GM12865 (cell line): ENCODE measurements around the gene MAD1L1.
"Not testable (repeated sequence)": the region's sequence is repeated elsewhere in the genome, so short reads cannot be mapped to it uniquely, and the experiment has no call there.

Source experiments
- DNase-seq: peaks from one replicate; pipeline ENCODE4 v3.0.0; 2010; ENCODE audit warnings: low read depth
- H3K4me3 ChIP-seq: 2 replicates; pipeline ENCODE4 v1.5.1; 2011; ENCODE audit warnings: mild to moderate bottlenecking, low read depth, low read length, control low read depth
- CTCF ChIP-seq: IDR thresholded peaks from 2 replicates; pipeline ENCODE4 v1.5.1; 2011; ENCODE audit warnings: low read length, control low read depth, low read depth, inconsistent platforms; ENCODE audit not compliant: insufficient read depth; ENCODE audit errors: missing control alignments

Gene MAD1L1

GRCh38 chr7:1997537-1998076 lies 235.1 kb downstream of the MAD1L1 start:
- no peak for TF ChIP-seq CTCF
- no peak for DNase-seq
- H3K4me3 ChIP-seq, result no peak overlapping the region

GRCh38 chr7:1996816-1997215 lies 235.9 kb downstream of the MAD1L1 start:
- no peak for DNase-seq
- no peak overlapping the region for H3K4me3 ChIP-seq
- TF ChIP-seq CTCF, result no peak

- not testable (repeated sequence) for DNase-seq
Observed at GRCh38 chr7:1995911-1996420, 236.8 kb downstream of the MAD1L1 start.

GRCh38 chr7:1995426-1995825 lies 237.3 kb downstream of the MAD1L1 start:
- H3K4me3 ChIP-seq, result no peak overlapping the region
- TF ChIP-seq CTCF, result no peak
- no peak for DNase-seq

More at GRCh38 chr7:1995911-1996420, 236.8 kb downstream of the MAD1L1 start:
- not testable (repeated sequence) for H3K4me3 ChIP-seq

- no peak overlapping the region for H3K4me3 ChIP-seq
- no peak for DNase-seq
- TF ChIP-seq CTCF, result no peak
Observed at GRCh38 chr7:1994931-1995330, 237.8 kb downstream of the MAD1L1 start.

- no peak for DNase-seq
- no peak for TF ChIP-seq CTCF
- no peak overlapping the region for H3K4me3 ChIP-seq
Observed at GRCh38 chr7:1993776-1994740, 238.7 kb downstream of the MAD1L1 start.

GRCh38 chr7:1993031-1993695 lies 239.6 kb downstream of the MAD1L1 start:
- TF ChIP-seq CTCF, result no peak

More at GRCh38 chr7:1993031-1993695, 239.6 kb downstream of the MAD1L1 start:
- no peak for DNase-seq
- H3K4me3 ChIP-seq, result no peak overlapping the region
